GM19324 (cell line): ENCODE measurements around the gene KRTAP5-1.

ENCODE experiments used
- ATAC-seq: cut with Tn5 transposase; IDR thresholded peaks from one replicate; pipeline ENCODE4 v1.9.1; 2021; ENCODE audit warnings: mild to moderate bottlenecking, moderate library complexity; ENCODE audit not compliant: unreplicated experiment, low FRiP score

KRTAP5-1 gene

GRCh38 chr11:1562469-1563148 lies 22.5 kb downstream of the KRTAP5-1 start:
- no peak for ATAC-seq

DNA sequence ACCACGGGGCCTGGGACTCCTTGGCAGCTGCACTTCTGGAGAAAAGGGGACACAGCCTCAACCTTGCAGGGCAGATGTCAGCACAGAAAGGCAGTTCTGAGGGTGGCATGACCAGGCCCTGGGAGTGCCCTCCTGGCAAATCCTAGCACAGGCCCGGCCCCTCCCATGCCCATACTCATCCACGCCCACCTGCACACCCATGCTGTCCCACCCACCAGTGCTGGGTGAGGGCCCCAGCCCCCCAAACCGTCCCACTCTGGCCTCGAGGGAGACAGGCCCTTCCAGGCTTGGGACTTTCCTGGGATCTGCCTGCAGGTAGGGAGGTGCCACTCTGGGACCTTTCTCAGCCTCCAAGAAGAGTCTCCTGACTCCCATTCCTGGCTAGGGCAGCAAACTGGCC lies 23.1 kb downstream of the KRTAP5-1 start:
- ATAC-seq = no peak

GRCh38 chr11:1561266-1561665 lies 23.8 kb downstream of the KRTAP5-1 start:
- no peak for ATAC-seq

GRCh38 chr11:1560649-1561251 lies 24.3 kb downstream of the KRTAP5-1 start:
- ATAC-seq = no peak

GRCh38 chr11:1560002-1560648 lies 25.0 kb downstream of the KRTAP5-1 start:
- ATAC-seq = no peak

DNA sequence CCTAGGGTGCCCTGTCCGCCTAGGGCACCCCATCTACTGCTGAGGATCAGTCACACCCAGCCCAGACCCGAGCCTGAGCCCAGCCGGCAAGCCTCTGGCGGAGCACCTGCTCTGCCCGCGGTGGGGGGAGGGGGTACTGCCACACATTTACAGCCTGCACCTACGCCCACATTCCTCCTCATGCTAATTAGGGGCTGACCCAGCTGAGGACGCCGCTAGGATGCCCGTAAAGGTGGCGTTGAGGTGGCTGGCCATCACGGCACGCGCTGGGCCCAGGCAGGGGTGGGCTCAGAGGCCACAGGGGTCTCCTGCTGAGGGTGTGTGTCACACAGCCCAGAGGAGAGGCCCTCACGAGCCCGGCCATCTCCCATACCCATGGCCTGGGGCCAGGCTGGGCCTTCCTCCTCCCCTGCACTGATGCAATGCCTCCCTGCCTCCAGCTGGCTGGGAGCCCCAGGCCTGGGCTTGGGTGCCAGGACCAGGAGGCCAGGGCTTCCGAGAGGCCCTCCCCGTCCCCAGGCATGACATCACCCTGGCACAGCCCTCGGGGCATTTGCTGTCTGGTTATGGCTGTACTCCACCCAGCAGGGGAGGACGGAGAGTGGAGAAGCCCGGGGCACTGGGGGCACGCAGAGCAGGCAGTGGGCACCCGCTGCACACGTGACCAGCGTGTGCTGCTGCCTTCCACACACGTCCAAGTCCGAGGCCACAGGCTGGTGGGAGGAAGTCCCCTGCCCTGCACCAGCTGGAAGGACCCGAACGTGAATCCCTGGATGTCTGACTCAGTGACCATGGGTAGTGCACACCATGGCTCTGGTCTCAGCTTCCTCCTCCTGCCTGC lies 25.8 kb downstream of the KRTAP5-1 start:
- no peak for ATAC-seq

DNA sequence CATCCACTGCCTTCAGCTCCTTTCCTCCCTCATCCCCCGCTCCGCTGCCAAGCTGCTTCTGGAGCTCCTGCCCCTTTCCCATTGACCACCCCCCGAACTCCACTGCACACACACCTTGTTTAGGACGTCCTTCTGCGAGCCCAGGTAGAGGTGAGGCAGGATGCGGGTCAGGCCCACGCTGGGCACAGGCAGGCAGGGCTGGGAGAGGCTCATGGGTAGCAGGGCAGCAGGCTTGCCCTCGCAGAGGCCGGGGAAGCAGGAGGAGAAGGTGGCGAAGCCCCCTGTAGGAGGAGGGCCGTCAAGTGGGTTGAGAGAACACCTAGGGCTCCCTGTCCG lies 26.3 kb downstream of the KRTAP5-1 start:
- no peak for ATAC-seq

- no peak for ATAC-seq
These were observed 26.9 kb downstream of the KRTAP5-1 start for GRCh38 chr11:1557904-1558774.

DNA sequence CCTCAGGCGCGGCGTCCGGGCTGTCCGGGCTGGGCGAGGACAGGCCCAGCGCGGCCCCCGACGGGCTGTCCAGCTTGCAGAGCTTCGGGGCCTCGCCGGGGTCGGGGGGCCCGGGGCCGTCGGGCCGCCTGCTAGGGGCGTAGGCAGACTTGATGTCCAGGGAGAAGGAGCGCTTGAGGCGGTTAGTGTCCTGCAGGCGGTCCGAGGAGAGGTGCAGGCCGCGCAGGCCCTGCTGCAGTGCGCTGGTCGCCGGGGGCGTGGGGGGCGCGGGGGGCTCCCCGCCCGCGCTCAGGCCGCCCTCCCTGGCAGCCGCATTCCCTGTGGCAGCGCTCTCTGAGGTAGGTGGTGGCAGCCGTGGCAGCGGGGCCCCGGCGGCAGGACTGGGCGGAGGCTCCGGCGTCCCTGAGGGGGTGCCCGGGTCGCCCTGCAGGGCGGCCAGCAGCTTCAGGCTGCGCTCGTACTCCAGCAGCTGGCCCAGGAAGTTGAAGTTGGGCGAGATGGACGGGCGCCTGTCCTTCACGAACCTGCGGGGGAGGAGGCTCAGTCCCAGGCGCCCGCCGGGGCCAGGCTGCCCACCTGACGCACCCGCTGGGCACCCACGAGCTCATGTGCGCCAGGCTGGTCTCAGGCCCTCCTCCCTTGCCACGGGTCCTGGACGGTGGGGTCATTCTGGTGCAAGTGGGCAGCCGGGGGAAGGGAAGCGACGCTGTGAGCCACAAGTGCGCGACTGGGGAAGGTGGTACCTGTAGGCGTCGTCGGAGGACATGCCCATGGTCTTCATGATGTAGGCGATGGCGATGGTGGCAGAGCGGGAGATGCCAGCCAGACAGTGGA lies 27.8 kb downstream of the KRTAP5-1 start:
- no peak for ATAC-seq

GRCh38 chr11:1556278-1556902 lies 28.7 kb downstream of the KRTAP5-1 start:
- ATAC-seq = no peak

DNA sequence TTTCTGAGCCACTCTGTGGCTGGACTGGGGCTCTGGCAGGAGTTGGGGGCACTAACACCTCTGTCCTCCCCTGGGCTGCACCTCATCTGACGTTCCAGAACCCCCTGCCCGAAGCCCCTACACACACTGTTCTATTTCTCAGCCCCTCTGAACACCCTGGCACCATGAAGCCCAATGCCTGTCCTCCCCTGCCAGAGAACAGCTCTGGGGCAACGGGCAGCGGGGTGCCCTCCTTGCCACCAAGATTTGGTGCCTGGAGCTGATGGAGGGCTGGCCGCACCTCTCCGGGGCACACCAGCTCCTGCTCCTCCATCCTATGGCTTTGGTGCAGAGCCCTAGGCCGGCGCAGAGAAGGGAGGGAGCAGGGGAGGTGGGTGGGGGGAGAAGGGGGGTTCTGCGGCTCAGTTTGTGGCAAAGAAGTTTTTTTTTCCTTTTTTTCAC lies 29.4 kb downstream of the KRTAP5-1 start:
- no peak for ATAC-seq

GRCh38 chr11:1554981-1555712 lies 29.9 kb downstream of the KRTAP5-1 start:
- ATAC-seq = no peak

- ATAC-seq = no peak
These were observed 31.1 kb downstream of the KRTAP5-1 start for GRCh38 chr11:1553808-1554594.

GRCh38 chr11:1549338-1550330 lies 35.4 kb downstream of the KRTAP5-1 start:
- no peak for ATAC-seq

- ATAC-seq = no peak
These were observed 36.6 kb downstream of the KRTAP5-1 start for GRCh38 chr11:1548221-1549070.
